22Rv1 (cell line): Measurements from ENCODE around the gene AMER3.

Source experiments
- H3K27ac ChIP-seq: fragments of 450-650 bp; 2 replicates; pipeline ENCODE4 v1.5.1; 2017
- ZFX ChIP-seq: fragments of 450-650 bp; IDR thresholded peaks from 2 replicates; pipeline ENCODE4 v1.6.1; 2017; ENCODE audit warnings: antibody characterized with exemption, borderline replicate concordance
- TF ChIP-seq, protein P1 (sequence below): fragments of 450-650 bp; IDR thresholded peaks from 2 replicates; pipeline ENCODE4 v1.5.1; 2017; ENCODE audit warnings: mild to moderate bottlenecking

Gene AMER3

DNA sequence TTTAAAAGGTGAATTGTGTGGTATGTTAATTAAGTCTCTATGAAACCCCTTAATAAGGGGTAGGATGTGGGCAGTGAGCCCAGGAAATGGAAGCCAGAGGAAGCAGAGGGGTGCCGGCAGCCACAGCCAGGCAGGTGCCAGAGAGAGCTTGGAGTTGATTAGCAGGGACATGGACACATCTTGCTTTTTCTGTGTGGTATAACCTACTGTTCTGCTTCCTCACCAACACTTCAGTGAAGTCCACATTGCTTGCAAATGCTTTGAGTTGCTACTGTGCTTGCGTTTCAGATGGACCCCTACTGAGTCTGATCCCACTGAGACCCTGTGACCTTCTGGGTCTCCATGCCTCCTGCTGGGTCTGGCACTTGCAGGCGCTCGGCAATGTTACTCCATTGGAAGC lies 51.0 kb downstream of the AMER3 start:
- no peak for TF ChIP-seq ZFX
- TF ChIP-seq, protein P1, sequence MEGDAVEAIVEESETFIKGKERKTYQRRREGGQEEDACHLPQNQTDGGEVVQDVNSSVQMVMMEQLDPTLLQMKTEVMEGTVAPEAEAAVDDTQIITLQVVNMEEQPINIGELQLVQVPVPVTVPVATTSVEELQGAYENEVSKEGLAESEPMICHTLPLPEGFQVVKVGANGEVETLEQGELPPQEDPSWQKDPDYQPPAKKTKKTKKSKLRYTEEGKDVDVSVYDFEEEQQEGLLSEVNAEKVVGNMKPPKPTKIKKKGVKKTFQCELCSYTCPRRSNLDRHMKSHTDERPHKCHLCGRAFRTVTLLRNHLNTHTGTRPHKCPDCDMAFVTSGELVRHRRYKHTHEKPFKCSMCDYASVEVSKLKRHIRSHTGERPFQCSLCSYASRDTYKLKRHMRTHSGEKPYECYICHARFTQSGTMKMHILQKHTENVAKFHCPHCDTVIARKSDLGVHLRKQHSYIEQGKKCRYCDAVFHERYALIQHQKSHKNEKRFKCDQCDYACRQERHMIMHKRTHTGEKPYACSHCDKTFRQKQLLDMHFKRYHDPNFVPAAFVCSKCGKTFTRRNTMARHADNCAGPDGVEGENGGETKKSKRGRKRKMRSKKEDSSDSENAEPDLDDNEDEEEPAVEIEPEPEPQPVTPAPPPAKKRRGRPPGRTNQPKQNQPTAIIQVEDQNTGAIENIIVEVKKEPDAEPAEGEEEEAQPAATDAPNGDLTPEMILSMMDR: no peak
- H3K27ac ChIP-seq: no peak overlapping the region

DNA sequence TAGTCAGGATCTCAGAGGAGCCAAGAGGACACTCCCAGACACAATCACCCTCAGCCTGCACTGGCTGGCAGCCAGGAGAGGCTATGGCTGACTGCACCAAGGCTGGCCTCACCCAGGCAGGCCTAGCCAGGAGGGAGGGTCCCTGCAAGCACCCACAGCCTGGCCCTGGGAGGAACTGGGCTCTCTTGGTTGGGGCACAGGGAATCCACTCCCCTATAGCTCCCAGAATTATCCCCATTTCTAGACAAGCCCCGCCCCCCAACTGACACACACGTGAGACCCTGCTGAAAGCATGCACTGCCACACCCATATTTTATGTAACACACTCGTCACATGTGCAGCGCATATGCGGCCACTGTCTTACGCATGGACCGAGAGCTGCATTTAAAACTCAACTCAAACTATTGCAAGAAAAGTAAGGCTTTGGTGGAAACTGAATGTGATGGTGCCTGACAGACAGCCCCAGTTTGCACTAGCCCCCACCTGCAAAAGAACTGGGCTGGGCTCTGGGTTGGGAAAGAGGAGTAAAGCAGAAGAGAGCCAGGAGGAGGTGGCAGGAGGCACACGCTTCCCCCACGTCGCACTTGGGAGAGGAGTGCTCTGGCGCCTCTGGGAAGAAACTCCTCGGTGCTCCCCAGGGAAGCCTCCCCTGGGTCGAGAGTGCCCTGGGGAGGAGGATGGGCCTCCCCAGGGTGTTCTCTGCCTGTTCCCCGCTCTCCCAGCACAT lies 52.5 kb downstream of the AMER3 start:
- TF ChIP-seq ZFX: no peak
- TF ChIP-seq, protein P1: no peak
- H3K27ac ChIP-seq: no peak overlapping the region

DNA sequence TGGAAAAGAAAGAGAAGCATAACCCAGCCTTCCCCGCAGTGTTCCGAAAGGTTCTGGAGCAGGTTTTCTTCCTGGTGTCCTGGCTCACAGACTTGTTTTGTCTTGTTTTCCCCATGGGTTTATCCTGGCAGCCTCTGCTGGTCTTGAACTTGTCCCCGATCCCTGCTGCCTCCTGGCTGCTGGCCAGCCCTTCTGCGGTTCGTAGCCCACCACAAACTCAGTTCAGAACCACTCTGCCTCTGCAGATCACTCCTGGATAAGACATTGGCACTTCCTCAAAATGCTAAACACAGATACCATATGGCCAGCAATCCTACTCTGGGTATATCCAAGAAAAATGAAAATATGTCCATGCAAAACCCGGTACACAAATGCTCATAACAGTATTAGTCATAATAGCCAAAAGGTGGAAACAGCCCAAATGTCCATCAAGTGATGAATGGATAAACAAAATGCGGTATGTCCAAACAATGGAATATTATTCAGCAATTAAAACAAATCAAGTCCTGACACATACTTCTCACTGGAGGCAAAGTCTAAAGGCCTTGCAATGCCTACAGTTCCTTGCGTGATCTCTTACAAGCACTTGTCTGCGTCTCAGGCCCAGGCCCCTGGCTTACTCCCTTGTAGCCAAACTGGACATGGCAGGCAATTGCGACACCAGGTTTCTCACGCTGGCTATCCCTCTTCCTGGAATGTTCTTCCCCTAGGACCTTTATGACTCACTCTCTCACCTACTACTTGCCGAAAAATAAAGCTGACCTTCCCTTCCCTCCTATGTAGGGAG lies 53.3 kb downstream of the AMER3 start:
- TF ChIP-seq, protein P1: no peak
- TF ChIP-seq ZFX: no peak

DNA sequence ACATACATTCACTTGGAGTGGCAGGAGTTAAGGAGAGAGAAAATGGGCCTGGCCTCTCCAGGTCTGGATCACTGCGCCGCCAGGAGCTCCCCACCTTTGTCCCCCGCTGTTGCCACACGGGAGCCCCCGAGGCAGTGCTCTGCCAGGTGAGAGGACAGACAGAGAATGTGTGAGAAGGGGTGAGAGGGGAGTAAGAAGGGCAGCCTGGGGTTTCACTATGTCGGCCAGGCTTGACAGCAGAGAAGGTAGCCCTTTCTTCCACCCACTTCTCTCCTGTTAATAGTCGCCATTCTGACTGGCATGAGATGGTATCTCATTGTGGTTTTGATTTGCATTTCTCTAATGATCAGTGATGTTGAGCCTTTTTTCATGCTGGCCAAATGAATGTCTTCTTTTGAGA lies 55.1 kb downstream of the AMER3 start:
- H3K27ac ChIP-seq: no peak overlapping the region
- TF ChIP-seq, protein P1: no peak
- TF ChIP-seq ZFX: no peak

More for the DNA sequence above, 53.3 kb downstream of the AMER3 start:
- no peak overlapping the region for H3K27ac ChIP-seq

DNA sequence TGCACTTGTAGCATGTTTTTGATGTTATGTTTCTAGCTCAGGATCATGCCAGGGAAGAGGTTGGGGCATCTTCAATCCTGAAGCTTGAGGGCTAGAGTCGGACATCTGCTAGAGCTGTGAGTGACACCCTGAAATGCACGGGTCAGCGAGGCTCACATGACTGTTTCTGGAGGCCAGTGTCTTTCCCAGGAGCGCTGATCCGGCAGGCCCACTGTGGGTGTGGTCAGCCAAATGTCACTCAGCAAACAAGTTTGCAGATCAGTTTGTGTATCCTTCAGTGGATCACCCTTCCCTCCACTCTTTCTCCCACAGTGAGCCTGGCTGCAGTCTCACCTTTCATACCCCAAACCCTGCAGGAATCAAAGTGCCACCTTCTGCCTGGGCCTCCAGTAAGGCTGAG lies 58.4 kb downstream of the AMER3 start:
- no peak overlapping the region for H3K27ac ChIP-seq
- no peak for TF ChIP-seq ZFX
- TF ChIP-seq, protein P1: no peak

DNA sequence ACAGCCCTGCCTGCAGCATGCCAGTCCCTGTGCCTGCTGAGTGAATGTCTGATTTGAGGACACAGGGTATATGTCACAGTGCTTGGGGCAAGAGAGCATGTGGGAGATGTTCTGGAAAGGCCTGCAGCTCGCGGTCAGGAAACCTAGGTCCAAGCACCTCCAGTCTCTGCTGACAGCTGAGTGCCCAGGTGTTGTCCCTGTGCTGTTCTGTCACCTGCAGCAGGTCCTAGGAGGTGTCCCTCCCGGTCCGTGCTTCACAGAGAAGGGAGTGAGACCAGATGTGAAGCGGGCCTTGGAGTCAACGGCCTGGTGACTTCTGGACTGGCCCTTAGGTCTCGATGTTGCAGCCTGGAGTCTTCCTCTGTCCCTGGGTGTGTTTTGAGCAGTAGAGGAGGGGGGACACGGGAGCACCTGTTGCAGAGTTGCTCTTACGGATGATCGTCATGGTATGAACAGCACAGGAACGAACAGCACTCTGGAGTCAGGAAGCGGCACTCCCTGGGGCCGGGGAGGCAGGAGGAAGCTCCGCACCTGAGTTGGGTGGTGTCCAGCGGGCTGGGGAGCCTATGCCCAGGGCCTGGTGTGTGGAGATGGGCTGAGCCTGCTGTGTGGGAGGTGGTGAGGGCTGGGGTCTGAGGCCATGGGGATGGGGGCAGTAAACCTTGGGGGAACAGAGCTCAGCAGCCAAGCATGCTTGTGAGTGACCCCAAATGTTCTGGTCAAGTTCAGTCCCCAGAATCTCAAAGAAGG lies 59.8 kb downstream of the AMER3 start:
- TF ChIP-seq, protein P1: no peak
- TF ChIP-seq ZFX: no peak
- H3K27ac ChIP-seq: no peak overlapping the region
